Ovary (tissue), 9 donors: ENCODE measurements around the gene EIF2B4. TPM values are rescaled to one million over a fixed set of nuclear protein-coding genes. Genes with fewer than 3 reads are reported as not detected.

ENCODE experiments used
- DNase-seq, 5 donors: peaks; one replicate each; pipeline ENCODE4 v3.0.0-alpha.2; 2019 to 2020
- H3K27ac ChIP-seq, 2 donors: fragments of 200-600 bp; one replicate each; pipeline versions ENCODE4 v1.5.1 to v1.8.0; 2019 to 2022
- H3K27me3 ChIP-seq: fragments of 200-600 bp; one replicate; pipeline ENCODE4 v1.8.0; 2022
- H3K36me3 ChIP-seq: fragments of 200-600 bp; sonication (generic); one replicate; pipeline ENCODE4 v1.5.1; 2019
- H3K4me1 ChIP-seq: one replicate; pipeline ENCODE4 v1.8.1; 2013; ENCODE audit warnings: mild to moderate bottlenecking, moderate library complexity; ENCODE audit not compliant: insufficient read depth
- H3K4me3 ChIP-seq: fragments of 200-600 bp; sonication (generic); one replicate; pipeline ENCODE4 v1.5.1; 2017
- H3K9me3 ChIP-seq, 2 donors: fragments of 200-600 bp in 1 of 2; sonication (generic) in 1 of 2; one replicate each; pipeline versions ENCODE4 v1.5.1 to v1.8.1; 2013 to 2019; ENCODE audit warnings: mild to moderate bottlenecking in 1 of 2, moderate library complexity in 1 of 2
- CTCF ChIP-seq, 3 donors: fragments of 450-650 bp in 2 of 3; fragments of 200-600 bp in 1 of 3; IDR thresholded peaks; one replicate each; pipeline versions ENCODE4 v1.5.1 to v1.8.0; 2016 to 2022; ENCODE audit warnings: antibody characterized with exemption in 3 of 3, mild to moderate bottlenecking in 1 of 3
- EP300 ChIP-seq: sonication (generic); formaldehyde crosslinking; IDR thresholded peaks from one replicate; pipeline ENCODE4 v1.6.1; 2017; ENCODE audit warnings: antibody characterized with exemption
- POLR2A ChIP-seq: fragments of 450-650 bp; IDR thresholded peaks from one replicate; pipeline ENCODE4 v1.6.1; 2017; ENCODE audit warnings: antibody characterized with exemption, mild to moderate bottlenecking, moderate library complexity
- WGBS, 3 donors: extraction: QIAGEN DNeasy Blood & Tissue Kit in 1 of 3; methylation state at CpG; one replicate each; pipeline versions ENCODE4 v1.1.5 to v1.1.7; 2013 to 2017; 5-methylcytosine and 5-hydroxymethylcytosine counted together
- intact Hi-C, 4 donors: fragments of 100-400 bp; cut with DNase I; formaldehyde crosslinking; loops; one replicate each; pipeline versions ENCODE4 v1.11.0 to v1.15.1; 2022 to 2023
- polyA plus RNA-seq, 2 donors: library from polyadenylated mRNA; stranded (reverse); fragments of 200-250 nt in 1 of 2; fragments of 350-450 nt in 1 of 2; fragmentation: Illumina TruSeq in 1 of 2; extraction: RNeasy Lipid Tissue Mini Kit (QIAGEN cat#74804) in 1 of 2; gene quantifications; one replicate each; pipeline ENCODE4 v1.2.3, GENCODE V29; 2013 to 2014
- total RNA-seq, 7 donors: library from RNA; depleted of rRNA in 2 of 7; stranded (reverse); fragments of >200 nt in 2 of 7; fragmentation: NEBNext Ultra II Directional in 3 of 7; extraction: Animal tissue kit (Norgen Biotek cat#: 25700) in 3 of 7; gene quantifications; one replicate each; pipeline versions ENCODE4 v1.1.0 to v1.2.4, GENCODE V29; 2016 to 2023
- donor health status: DM: no; HTN: no; CAD: no; lungs with moderate emphysema.
- donor health status: DM: no; HTN: no; CAD: no.
- donor health status: Bipolar disorder and iron deficiency.
- donor health status: DM: yes; HTN: yes; CAD: no.
- donor health status: DM: no; HTN: no; CAD: no.
- donor health status: DM: yes; HTN: yes; CAD: no.

Gene EIF2B4
- total and polyA plus RNA-seq, 9 donors = 28.0 to 46.8 (median 39.0) TPM

DNA sequence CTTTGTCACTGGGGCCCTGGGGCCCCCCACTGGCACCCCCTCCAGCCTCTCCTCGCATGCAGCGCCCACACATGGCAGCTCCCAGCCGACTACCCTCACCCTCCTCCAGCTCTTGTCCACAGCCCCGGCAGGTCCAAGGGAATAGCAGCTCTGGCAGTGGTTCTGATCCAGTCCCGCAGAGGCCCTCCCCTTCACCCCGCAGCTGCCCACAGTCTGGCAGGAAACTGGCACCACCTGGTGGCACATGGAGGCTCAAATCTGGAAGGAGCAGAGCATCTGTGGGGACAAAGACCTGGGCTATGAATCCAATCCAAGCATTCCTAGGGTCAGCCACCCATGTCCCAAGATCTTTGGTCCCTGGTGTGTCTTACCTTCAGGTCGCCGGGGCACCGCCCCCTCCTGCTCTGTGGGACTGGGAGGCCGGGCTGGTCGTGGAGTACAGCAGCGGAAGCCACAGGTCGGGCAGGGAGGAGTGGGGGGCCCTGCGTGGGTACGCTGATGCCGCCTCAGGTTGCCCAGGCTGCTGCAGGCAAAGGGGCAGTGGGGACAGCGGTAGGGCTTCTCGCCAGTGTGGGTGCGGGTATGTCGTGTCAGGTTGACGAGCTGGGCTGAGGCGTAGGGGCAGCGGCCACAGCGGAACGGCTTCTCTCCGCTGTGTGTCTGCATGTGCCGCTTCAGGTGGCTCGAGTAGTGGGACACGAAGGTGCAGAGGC lies 8.1 kb upstream of the EIF2B4 start:
- H3K27me3 ChIP-seq = no peaks in the 10 kb centered on the region
- no peaks in the 10 kb centered on the region for H3K9me3 ChIP-seq
- no peaks in the 10 kb centered on the region for H3K36me3 ChIP-seq
- H3K4me3 ChIP-seq = no peak overlapping the region
- WGBS, 3 donors = 65 to 76% (median 69%) methylated on average over 28 to 29 of the region's 29 CpGs
- H3K27ac ChIP-seq = no peak overlapping the region
- intact Hi-C loops = loop anchor here in 1 of 4 donors (10.0 kb wide), 1 partner anchor 47 kb away; the partner anchor contains the start of gene NRBP1
- DNase-seq = peak in 3 of 5 donors; percentile 22 to 52 (median 46)
- TF ChIP-seq POLR2A (no peak), CTCF (IDR thresholded peaks at IDR 0.05) (no peak), EP300 (no peak)
- H3K4me1 ChIP-seq = peaks cover 4% of the 10 kb centered on the region

DNA sequence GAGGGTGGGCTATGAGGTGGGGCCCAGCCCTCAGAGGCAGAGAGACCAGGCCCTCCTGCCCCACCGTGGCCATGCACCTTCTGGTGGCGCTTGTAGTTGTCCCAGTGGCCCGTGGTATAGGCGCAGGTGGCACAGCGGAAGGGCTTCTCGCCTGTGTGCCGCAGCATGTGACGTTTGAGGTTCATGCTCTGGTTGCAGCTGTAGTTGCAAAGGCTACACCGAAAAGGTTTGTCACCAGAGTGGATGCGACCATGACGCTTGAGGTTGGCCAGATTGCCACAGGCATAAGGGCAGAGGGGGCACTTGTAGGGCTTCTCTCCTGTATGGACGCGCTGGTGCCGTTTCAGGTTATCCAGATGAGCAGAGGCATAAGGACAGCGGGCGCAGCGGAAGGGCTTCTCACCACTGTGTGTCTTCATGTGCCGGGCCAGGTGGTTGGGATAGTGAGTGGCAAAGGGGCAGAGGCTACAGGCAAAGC lies 7.5 kb upstream of the EIF2B4 start:
- no peaks in the 10 kb centered on the region for H3K27me3 ChIP-seq
- DNase-seq = peak in 1 of 5 donors; percentile 51
- no peaks in the 10 kb centered on the region for H3K36me3 ChIP-seq
- no peaks in the 10 kb centered on the region for H3K9me3 ChIP-seq
- TF ChIP-seq CTCF (IDR thresholded peaks at IDR 0.05) = no peak
- TF ChIP-seq POLR2A = no peak
- no peak for TF ChIP-seq EP300
- H3K4me3 ChIP-seq = no peak overlapping the region
- WGBS, 3 donors = 78 to 81% (median 79%) methylated on average over 18 of the region's 18 CpGs
- no peak overlapping the region for H3K27ac ChIP-seq
- peaks cover 4% of the 10 kb centered on the region for H3K4me1 ChIP-seq
- intact Hi-C loops = loop anchor here in 1 of 4 donors (10.0 kb wide), 1 partner anchor 47 kb away; the partner anchor contains the start of gene NRBP1

DNA sequence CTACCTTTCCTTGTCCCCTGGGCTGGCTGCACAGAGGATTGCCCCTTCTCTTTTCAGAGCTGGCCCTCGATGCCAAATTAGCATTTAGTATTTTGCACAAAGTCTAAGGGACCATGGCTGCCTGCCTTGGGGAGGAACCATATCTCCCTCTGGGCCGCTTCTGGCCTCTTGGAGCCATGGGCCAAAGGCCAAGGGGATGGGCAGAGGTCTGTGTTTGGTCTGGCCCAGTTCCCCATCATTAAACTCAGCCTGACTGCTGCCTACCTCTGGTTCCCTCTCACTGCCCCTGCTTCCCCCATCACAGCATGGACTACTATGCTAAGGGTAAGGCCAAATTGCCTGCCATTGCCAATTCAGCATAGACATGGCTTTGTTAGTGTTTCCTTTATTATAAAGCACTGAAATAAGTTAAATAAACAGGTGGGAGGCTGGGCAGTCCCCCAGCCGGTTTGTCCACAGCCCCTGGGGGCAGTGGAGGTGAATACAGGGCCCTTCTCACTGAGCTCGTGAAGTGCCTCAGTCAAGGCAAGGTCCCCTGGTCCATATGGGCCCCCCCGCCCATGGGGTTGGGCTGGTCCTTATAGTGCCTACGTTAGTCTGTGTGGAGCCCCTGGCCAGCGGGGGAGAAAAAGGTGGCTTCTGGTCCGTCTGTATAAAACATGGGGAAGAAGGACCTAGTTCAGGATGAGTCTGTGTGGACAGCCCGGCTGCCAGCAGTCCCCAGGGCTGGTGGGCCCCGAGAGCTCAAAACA lies 6.9 kb upstream of the EIF2B4 start:
- H3K27me3 ChIP-seq = no peaks in the 10 kb centered on the region
- WGBS, 3 donors = 60 to 66% (median 64%) methylated on average over 10 of the region's 10 CpGs
- intact Hi-C loops = loop anchor here in 1 of 4 donors (10.0 kb wide), 1 partner anchor 48 kb away; the partner anchor contains the start of gene NRBP1

More for the DNA sequence above, 6.9 kb upstream of the EIF2B4 start:
- no peak overlapping the region for H3K27ac ChIP-seq
- DNase-seq = no peak
- no peaks in the 10 kb centered on the region for H3K9me3 ChIP-seq
- TF ChIP-seq POLR2A = no peak
- TF ChIP-seq CTCF (IDR thresholded peaks at IDR 0.05) = no peak
- no peak for TF ChIP-seq EP300
- peaks cover 4% of the 10 kb centered on the region for H3K4me1 ChIP-seq
- no peak overlapping the region for H3K4me3 ChIP-seq
- H3K36me3 ChIP-seq = no peaks in the 10 kb centered on the region
